Immature natural killer cell (primary cell): ENCODE data around the gene RGS6. TPM values are rescaled to one million over a fixed set of nuclear protein-coding genes. Genes with fewer than 3 reads are reported as not detected.

Experiments
- DNase-seq, 3 donors: peaks; one replicate each; pipeline ENCODE4 v3.0.0; 2022; ENCODE audit warnings: mixed read lengths in 1 of 3
- H3K27ac Mint-ChIP-seq, 6 donors: one replicate each; pipeline ENCODE4 v1.8.0; 2020; ENCODE audit warnings: mixed read lengths in 6 of 6, mild to moderate bottlenecking in 5 of 6, inconsistent platforms in 4 of 6, moderate library complexity in 3 of 6
- H3K27me3 Mint-ChIP-seq, 3 donors: one replicate each; pipeline ENCODE4 v1.8.0; 2020 to 2021; ENCODE audit warnings: low read depth in 3 of 3, mild to moderate bottlenecking in 3 of 3, mixed read lengths in 3 of 3, moderate library complexity in 3 of 3, inconsistent platforms in 1 of 3
- H3K36me3 Mint-ChIP-seq, 3 donors: one replicate each; pipeline ENCODE4 v1.8.0; 2020; ENCODE audit warnings: mixed read lengths in 3 of 3, inconsistent platforms in 2 of 3, mild to moderate bottlenecking in 2 of 3
- H3K4me1 Mint-ChIP-seq, 2 donors: one replicate each; pipeline ENCODE4 v1.8.0; 2020; ENCODE audit warnings: inconsistent platforms in 2 of 2, mild to moderate bottlenecking in 2 of 2, mixed read lengths in 2 of 2, moderate library complexity in 1 of 2
- H3K4me3 Mint-ChIP-seq, 5 donors: one replicate each; pipeline ENCODE4 v1.8.0; 2020; ENCODE audit warnings: mild to moderate bottlenecking in 5 of 5, mixed read lengths in 5 of 5, inconsistent platforms in 3 of 5, moderate library complexity in 3 of 5
- H3K9me3 Mint-ChIP-seq, 6 donors: one replicate each; pipeline ENCODE4 v1.8.0; 2020; ENCODE audit warnings: mild to moderate bottlenecking in 6 of 6, mixed read lengths in 6 of 6, inconsistent platforms in 4 of 6, moderate library complexity in 3 of 6
- polyA plus RNA-seq, 3 donors: library from polyadenylated mRNA; unstranded; fragments of 300-500 nt; fragmentation: Illumina TruSeq; gene quantifications; one replicate each; pipeline ENCODE4 v1.2.3, GENCODE V29; 2021

Gene RGS6
- polyA plus RNA-seq, 3 donors from 2014 or later: 0.34 to 0.37 TPM; not detected in 1

- no peak for DNase-seq
- Mint-ChIP-seq H3K4me1 (peaks cover 3 to 6% of the 10 kb centered on the region in 2 donors), H3K27me3 (peaks cover 18 to 28% (median 19%) of the 10 kb centered on the region in 3 donors), H3K36me3 (no peaks in the 10 kb centered on the region), H3K9me3 (peaks cover 0 to 3% (median 0%) of the 10 kb centered on the region in 6 donors), H3K4me3 (no peak overlapping the region), H3K27ac (no peak overlapping the region)
Observed at GRCh38 chr14:72555609-72556000, 623.4 kb downstream of the RGS6 start.

- Mint-ChIP-seq H3K27me3 (peaks cover 27 to 29% (median 28%) of the 10 kb centered on the region in 3 donors), H3K4me3 (no peak overlapping the region), H3K36me3 (no peaks in the 10 kb centered on the region), H3K4me1 (peaks cover 3 to 6% of the 10 kb centered on the region in 2 donors), H3K9me3 (peaks cover 0 to 3% (median 0%) of the 10 kb centered on the region in 6 donors), H3K27ac (no peak overlapping the region)
- DNase-seq: no peak
Observed at GRCh38 chr14:72557671-72558070, 625.4 kb downstream of the RGS6 start.

- peaks cover 23 to 29% (median 26%) of the 10 kb centered on the region in 3 donors for H3K27me3 Mint-ChIP-seq
- no peaks in the 10 kb centered on the region for H3K36me3 Mint-ChIP-seq
- H3K4me1 Mint-ChIP-seq: peaks cover 3 to 6% of the 10 kb centered on the region in 2 donors
- no peak overlapping the region for H3K4me3 Mint-ChIP-seq
- peaks cover 0 to 3% (median 0%) of the 10 kb centered on the region in 6 donors for H3K9me3 Mint-ChIP-seq
- H3K27ac Mint-ChIP-seq: no peak overlapping the region
- DNase-seq: no peak
Observed at GRCh38 chr14:72558721-72559120, 626.5 kb downstream of the RGS6 start.

DNA sequence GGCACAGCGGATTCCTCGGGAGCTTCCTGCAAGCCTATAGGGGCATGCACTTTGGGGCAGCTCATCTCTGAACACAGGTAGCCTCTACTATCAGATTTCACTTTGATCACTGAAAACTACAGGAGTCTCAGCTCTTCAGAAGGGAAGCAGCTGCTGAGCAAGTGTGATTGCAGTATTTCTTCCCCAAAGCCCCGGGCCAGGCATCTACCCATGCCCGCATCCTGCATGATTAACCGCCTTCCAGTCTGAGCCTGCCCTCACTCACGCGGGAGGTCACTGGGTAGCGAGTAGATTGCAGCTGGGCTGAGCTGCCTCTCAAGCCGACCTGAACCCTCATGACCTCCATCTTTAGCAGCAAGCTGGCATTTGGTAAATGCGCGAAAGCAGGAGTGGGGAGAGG, 627.0 kb downstream of the RGS6 start:
- no peak overlapping the region for H3K4me3 Mint-ChIP-seq
- H3K9me3 Mint-ChIP-seq: peaks cover 0 to 3% (median 0%) of the 10 kb centered on the region in 6 donors

GRCh38 chr14:72559669-72560255, 627.5 kb downstream of the RGS6 start:
- Mint-ChIP-seq H3K27ac (no peak overlapping the region), H3K27me3 (peaks cover 21 to 29% (median 28%) of the 10 kb centered on the region in 3 donors), H3K4me3 (no peak overlapping the region), H3K4me1 (peaks cover 3 to 6% of the 10 kb centered on the region in 2 donors), H3K9me3 (peaks cover 0 to 3% (median 0%) of the 10 kb centered on the region in 6 donors), H3K36me3 (no peaks in the 10 kb centered on the region)
- no peak for DNase-seq

More for the DNA sequence above, 627.0 kb downstream of the RGS6 start:
- H3K4me1 Mint-ChIP-seq: peaks cover 3 to 6% of the 10 kb centered on the region in 2 donors
- peaks cover 23 to 30% (median 29%) of the 10 kb centered on the region in 3 donors for H3K27me3 Mint-ChIP-seq
- no peaks in the 10 kb centered on the region for H3K36me3 Mint-ChIP-seq
- no peak for DNase-seq
- no peak overlapping the region for H3K27ac Mint-ChIP-seq

- Mint-ChIP-seq H3K9me3 (peaks cover 0 to 3% (median 0%) of the 10 kb centered on the region in 6 donors), H3K4me3 (no peak overlapping the region), H3K36me3 (no peaks in the 10 kb centered on the region), H3K4me1 (peaks cover 3 to 6% of the 10 kb centered on the region in 2 donors), H3K27ac (no peak overlapping the region), H3K27me3 (peaks cover 21 to 29% (median 28%) of the 10 kb centered on the region in 3 donors)
- DNase-seq: no peak
Observed at GRCh38 chr14:72560331-72560730, 628.1 kb downstream of the RGS6 start.

GRCh38 chr14:72560889-72561493, 628.8 kb downstream of the RGS6 start:
- Mint-ChIP-seq H3K27ac (no peak overlapping the region), H3K4me1 (peaks cover 3 to 6% of the 10 kb centered on the region in 2 donors), H3K27me3 (peaks cover 21 to 29% (median 28%) of the 10 kb centered on the region in 3 donors), H3K9me3 (peaks cover 0 to 3% (median 0%) of the 10 kb centered on the region in 6 donors), H3K4me3 (no peak overlapping the region), H3K36me3 (no peaks in the 10 kb centered on the region)
- DNase-seq: no peak

DNA sequence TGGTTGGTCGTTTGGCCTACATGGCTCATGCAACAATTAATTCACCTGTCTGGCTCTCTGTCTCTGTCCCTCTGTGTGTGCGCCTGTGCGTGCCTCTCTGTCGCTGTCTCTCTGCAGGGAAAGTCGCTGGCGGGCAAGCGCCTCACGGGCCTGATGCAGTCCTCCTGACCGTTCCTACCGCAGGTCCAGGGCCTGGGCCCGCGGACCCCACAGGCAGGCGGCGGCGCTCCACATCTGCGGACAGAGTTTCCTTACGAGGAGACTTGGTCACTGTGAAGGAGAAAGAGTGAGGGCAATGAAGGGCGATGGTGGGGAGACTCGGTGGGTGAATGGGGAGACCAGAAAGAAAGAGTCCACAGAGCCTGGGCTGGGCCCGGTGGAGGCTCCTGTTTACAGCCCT, 630.1 kb downstream of the RGS6 start:
- no peaks in the 10 kb centered on the region for H3K36me3 Mint-ChIP-seq
- H3K27ac Mint-ChIP-seq: no peak overlapping the region
- peaks cover 3 to 6% of the 10 kb centered on the region in 2 donors for H3K4me1 Mint-ChIP-seq
- no peaks in the 10 kb centered on the region for H3K9me3 Mint-ChIP-seq
- DNase-seq: no peak
- peaks cover 21 to 29% (median 25%) of the 10 kb centered on the region in 3 donors for H3K27me3 Mint-ChIP-seq
- no peak overlapping the region for H3K4me3 Mint-ChIP-seq

DNA sequence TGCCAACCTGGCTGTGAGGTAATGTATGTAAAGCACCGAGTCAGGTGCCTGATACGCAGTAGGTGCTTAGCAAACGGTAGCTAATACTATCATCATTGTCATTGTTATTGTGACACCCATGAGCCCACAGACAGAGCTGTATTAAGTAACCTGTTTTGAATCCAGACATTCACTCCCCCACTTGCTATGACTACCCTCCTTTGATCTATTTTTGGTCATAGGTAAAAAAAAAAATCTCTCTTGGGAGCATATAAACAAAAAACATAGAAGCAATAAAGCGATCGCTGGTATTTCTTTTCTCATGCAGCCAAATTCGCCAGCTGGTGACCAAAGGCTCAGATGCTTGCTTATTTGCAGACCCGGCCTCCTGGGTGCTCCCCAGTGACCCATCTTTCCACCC, 631.4 kb downstream of the RGS6 start:
- peaks cover 14 to 24% (median 18%) of the 10 kb centered on the region in 3 donors for H3K27me3 Mint-ChIP-seq

DNA sequence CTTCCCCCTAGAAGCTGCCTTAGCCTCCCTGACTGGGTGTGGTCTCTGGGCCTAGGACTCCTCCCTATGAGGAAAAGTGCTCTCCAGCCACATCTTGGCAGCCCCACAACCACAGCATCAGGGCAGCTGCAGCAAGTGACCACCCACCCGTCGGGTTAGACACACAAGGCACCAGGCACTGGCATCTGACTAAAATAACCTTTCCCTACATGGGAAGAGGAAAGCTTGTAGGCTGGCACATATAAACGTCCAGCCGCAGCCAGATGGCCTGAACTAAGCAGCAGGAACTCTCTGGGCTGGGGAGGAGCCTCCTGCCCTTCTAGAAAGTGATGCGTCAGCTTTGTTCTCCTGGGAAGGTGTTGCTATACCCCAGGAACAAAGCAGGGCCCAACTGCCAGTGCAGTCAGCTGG, 632.9 kb downstream of the RGS6 start:
- no peak overlapping the region for H3K4me3 Mint-ChIP-seq

More for the DNA sequence above, 631.4 kb downstream of the RGS6 start:
- H3K4me3 Mint-ChIP-seq: no peak overlapping the region
- no peaks in the 10 kb centered on the region for H3K9me3 Mint-ChIP-seq
- peaks cover 3 to 6% of the 10 kb centered on the region in 2 donors for H3K4me1 Mint-ChIP-seq
- no peak overlapping the region for H3K27ac Mint-ChIP-seq
- H3K36me3 Mint-ChIP-seq: no peaks in the 10 kb centered on the region
- DNase-seq: no peak

DNA sequence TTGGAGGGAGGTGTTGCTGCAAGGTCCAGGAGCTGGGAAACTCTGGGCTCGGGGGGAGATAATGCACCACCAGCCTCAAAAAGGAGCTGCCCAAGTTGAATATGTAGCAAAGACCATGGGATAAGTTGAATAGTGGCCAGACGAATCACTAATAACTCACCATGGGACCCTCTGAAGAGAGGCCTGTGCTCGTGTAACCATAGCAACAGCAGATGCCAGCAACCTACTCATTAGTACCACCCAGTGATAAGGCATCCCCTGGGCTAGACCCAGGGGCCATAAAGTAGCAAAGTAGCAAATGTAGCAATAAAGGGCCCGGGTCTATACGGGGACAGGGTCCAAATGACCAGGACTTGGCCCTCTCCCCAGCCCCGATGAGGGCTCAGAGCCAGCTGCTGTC, 633.7 kb downstream of the RGS6 start:
- DNase-seq: no peak
- Mint-ChIP-seq H3K27ac (no peak overlapping the region), H3K4me1 (no peaks in the 10 kb centered on the region), H3K4me3 (no peak overlapping the region), H3K36me3 (no peaks in the 10 kb centered on the region), H3K9me3 (no peaks in the 10 kb centered on the region), H3K27me3 (peaks cover 10 to 17% (median 11%) of the 10 kb centered on the region in 3 donors)

More for the DNA sequence above, 632.9 kb downstream of the RGS6 start:
- H3K27ac Mint-ChIP-seq: no peak overlapping the region
- DNase-seq: no peak
- peaks cover 11 to 18% (median 16%) of the 10 kb centered on the region in 3 donors for H3K27me3 Mint-ChIP-seq
- no peaks in the 10 kb centered on the region for H3K36me3 Mint-ChIP-seq
- no peaks in the 10 kb centered on the region for H3K9me3 Mint-ChIP-seq
- no peaks in the 10 kb centered on the region for H3K4me1 Mint-ChIP-seq

GRCh38 chr14:72567226-72567625, 635.0 kb downstream of the RGS6 start:
- Mint-ChIP-seq H3K36me3 (no peaks in the 10 kb centered on the region), H3K27ac (no peak overlapping the region), H3K9me3 (no peaks in the 10 kb centered on the region), H3K4me1 (no peaks in the 10 kb centered on the region), H3K4me3 (no peak overlapping the region), H3K27me3 (peaks cover 3 to 16% (median 8%) of the 10 kb centered on the region in 3 donors)
- DNase-seq: no peak

DNA sequence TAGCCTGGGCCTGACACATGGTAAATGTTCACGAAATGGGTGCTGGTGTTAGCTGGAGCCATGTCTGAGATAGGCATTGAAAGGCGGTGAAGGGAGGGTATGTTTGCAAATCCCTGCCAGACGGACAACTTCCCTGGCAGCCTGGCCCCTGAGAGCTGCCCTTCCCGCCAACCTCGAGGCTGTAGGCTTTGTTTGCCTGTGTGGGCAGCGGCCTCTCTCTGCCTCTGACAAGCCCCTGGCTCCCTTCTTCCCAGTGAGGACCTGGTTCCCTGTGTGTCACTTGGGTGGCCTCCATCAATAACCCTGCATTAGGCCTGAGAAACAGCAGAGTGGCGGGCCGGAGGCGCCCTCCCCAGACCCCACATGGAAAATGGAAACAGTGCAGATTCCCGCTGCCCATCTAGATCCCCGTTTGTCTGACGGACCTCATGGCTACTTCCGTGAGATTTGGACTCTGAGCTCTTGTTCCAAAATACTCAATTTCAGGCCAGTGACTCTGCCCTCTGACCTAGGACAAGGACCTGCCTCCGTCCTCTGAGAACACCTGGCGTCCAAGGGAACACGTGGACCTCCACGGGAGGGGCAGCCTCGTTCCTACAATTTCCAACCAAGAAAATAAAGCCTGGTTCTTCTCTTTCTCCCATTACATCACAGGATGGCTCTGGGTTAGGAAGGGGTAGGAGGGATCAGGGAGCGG, 636.2 kb downstream of the RGS6 start:
- Mint-ChIP-seq H3K4me1 (no peaks in the 10 kb centered on the region), H3K27me3 (peaks cover 9 to 16% (median 11%) of the 10 kb centered on the region in 3 donors), H3K4me3 (no peak overlapping the region), H3K36me3 (no peaks in the 10 kb centered on the region), H3K27ac (no peak overlapping the region), H3K9me3 (no peaks in the 10 kb centered on the region)
- DNase-seq: no peak
